ENCODE data around the gene GNAS.
"Not testable (repeated sequence)": the region's sequence is repeated elsewhere in the genome, so short reads cannot be mapped to it uniquely, and the experiment has no call there.

GRCh38 chr20:58947797-58948388 lies 95.4 kb downstream of the GNAS start:
- not testable (repeated sequence) for TF ChIP-seq CTCF, POLR2A (IDR thresholded peaks at IDR 0.05)

All from right lobe of liver (tissue), 4 donors.